PC-9 (cell line): ENCODE results near the gene OR10H3.

ENCODE experiments used
- EZH2 ChIP-seq: fragments of 200-600 bp; sonication (generic); IDR thresholded peaks from 2 replicates; pipeline ENCODE4 v1.8.0; 2017; ENCODE audit warnings: antibody characterized with exemption, low read depth
- TF ChIP-seq, protein P1 (sequence below): fragments of 200-600 bp; sonication (generic); conservative IDR thresholded peaks from 2 replicates; pipeline ENCODE4 v1.6.1; 2017; ENCODE audit warnings: mixed run types, antibody characterized with exemption, mild to moderate bottlenecking, moderate library complexity

GRCh38 chr19:15769586-15769985, 31.8 kb downstream of the OR10H3 start:
- TF ChIP-seq, protein P1, sequence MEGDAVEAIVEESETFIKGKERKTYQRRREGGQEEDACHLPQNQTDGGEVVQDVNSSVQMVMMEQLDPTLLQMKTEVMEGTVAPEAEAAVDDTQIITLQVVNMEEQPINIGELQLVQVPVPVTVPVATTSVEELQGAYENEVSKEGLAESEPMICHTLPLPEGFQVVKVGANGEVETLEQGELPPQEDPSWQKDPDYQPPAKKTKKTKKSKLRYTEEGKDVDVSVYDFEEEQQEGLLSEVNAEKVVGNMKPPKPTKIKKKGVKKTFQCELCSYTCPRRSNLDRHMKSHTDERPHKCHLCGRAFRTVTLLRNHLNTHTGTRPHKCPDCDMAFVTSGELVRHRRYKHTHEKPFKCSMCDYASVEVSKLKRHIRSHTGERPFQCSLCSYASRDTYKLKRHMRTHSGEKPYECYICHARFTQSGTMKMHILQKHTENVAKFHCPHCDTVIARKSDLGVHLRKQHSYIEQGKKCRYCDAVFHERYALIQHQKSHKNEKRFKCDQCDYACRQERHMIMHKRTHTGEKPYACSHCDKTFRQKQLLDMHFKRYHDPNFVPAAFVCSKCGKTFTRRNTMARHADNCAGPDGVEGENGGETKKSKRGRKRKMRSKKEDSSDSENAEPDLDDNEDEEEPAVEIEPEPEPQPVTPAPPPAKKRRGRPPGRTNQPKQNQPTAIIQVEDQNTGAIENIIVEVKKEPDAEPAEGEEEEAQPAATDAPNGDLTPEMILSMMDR: no peak
- TF ChIP-seq EZH2: no peak
